H1 (cell line): ENCODE data around the gene RUVBL2. TPM values are rescaled to one million over a fixed set of nuclear protein-coding genes. Genes with fewer than 3 reads are reported as not detected.

Experiments used
- CBX8 ChIP-seq: fragments of 300-800, 300-1000 bp; sonication (generic); IDR thresholded peaks from 2 replicates; pipeline ENCODE4 v1.7.1; 2016; ENCODE audit warnings: low read depth, low read length, borderline replicate concordance
- RFX5 ChIP-seq: IDR thresholded peaks from 2 replicates; pipeline ENCODE4 v1.6.1; 2011; ENCODE audit warnings: low read depth, low read length, improper control_type of control experiment, borderline replicate concordance
- SIN3A ChIP-seq, 2 experiments: IDR thresholded peaks in 1 of 2; conservative IDR thresholded peaks in 1 of 2; 2 replicates each; pipeline ENCODE4 v1.6.1; 2011 to 2012; ENCODE audit warnings: low read length in 2 of 2, improper control_type of control experiment in 1 of 2, low read depth in 1 of 2, mild to moderate bottlenecking in 1 of 2
- SIRT6 ChIP-seq: IDR thresholded peaks from one replicate; pipeline ENCODE4 v1.7.1; 2012; ENCODE audit warnings: low read length, inconsistent platforms
- SP4 ChIP-seq: IDR thresholded peaks from 2 replicates; pipeline ENCODE4 v1.6.1; 2012; ENCODE audit warnings: low read length, inconsistent platforms
- TAF7 ChIP-seq: optimal IDR thresholded peaks from 2 replicates; pipeline ENCODE3; 2011; ENCODE audit warnings: low read depth, mild to moderate bottlenecking, inconsistent platforms, low read length, moderate library complexity, borderline replicate concordance
- TCF12 ChIP-seq: IDR thresholded peaks from 2 replicates; pipeline ENCODE4 v1.6.1; 2011; ENCODE audit warnings: low read depth, mild to moderate bottlenecking, low read length
- TEAD4 ChIP-seq: IDR thresholded peaks from 2 replicates; pipeline ENCODE4 v1.6.1; 2012; ENCODE audit warnings: low read depth, low read length, inconsistent platforms, mixed read lengths
- polyA plus RNA-seq, 7 experiments: library from polyadenylated mRNA; depleted of rRNA in 3 of 7; stranded (reverse) in 5 of 7; unstranded in 2 of 7; fragments of >200 nt in 5 of 7; fragments of 200-250 nt in 2 of 7; gene quantifications; 1 replicate in 5 of 7; 2 replicates in 1 of 7; 4 replicates in 1 of 7; pipeline versions ENCODE4 v1.2.1 to v1.2.3, GENCODE V29; 2011 to 2013; ENCODE audit warnings: missing spikeins in 2 of 7, mixed read lengths in 2 of 7
- total RNA-seq: library from RNA; stranded (reverse); fragmentation: NEBNext Ultra II Directional; extraction: Animal tissue kit (Norgen Biotek cat#: 25700); gene quantifications from 2 replicates; pipeline ENCODE4 v1.2.1, GENCODE V29; 2021

Gene RUVBL2
- total and polyA plus RNA-seq, 2 of the 8 experiments (the other 6 are each of a cell fraction or from before 2014, with no cell fraction given) = 152 to 247 TPM

DNA sequence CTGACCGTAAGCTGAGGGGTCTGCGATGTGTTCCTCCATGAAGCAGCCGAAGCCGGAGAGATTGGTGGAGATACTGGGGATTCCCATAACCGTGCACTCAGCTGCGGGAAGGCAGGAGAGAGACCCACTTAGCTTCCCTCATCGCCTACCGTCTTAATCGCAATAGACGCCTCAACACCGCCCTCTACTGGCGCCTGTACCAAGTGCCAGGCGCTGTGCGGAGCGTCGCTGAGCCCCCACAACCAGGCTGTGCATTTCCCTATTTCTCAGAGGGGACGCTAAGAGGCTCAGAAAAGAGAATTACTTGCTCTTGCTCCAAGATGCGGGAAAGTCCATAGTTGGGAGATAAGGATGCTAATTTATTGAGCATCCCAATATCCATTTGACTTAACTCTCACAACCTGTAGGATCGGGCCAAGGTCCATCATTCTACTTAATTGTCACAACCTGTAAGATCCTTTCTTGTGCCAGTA, 22.7 kb upstream of the RUVBL2 start (continued):
- TF ChIP-seq SP4 (0 out of 2 replicates have a peak, but pooled peaks have one; percentile 70), CBX8 (no peak), TEAD4 (no peak), RFX5 (no peak), TCF12 (no peak), SIN3A (conservative IDR thresholded peaks at IDR 0.05 in 1 of 2, IDR thresholded peaks at IDR 0.05 in 1 of 2; ENCODE audit: low read depth in 1 of 2, low read length in 2 of 2) (0 out of 4 replicates have a peak, but pooled peaks of 1 of the 2 experiments have one; percentile 56), TAF7 (no peak), SIRT6 (no peak)
